CD4-positive, alpha-beta T cell (primary cell): ENCODE measurements around the gene SAA4. TPM values are rescaled to one million over a fixed set of nuclear protein-coding genes. Genes with fewer than 3 reads are reported as not detected.

Experiments
- ATAC-seq: fragments of 200-7000 bp; cut with Tn5 transposase; one replicate; pipeline ENCODE4 v1.10.0; 2022; ENCODE audit warnings: mild to moderate bottlenecking; ENCODE audit not compliant: poor library complexity
- CTCF ChIA-PET: fragments of 350-600 bp; sonication (Branson Sonifier 250); formaldehyde crosslinking; loops from one replicate; lab custom pipeline; 2021; ENCODE audit warnings: antibody characterized with exemption, inconsistent platforms; lab: Charles Lee
- POLR2A ChIA-PET: fragments of 350-600 bp; sonication (Branson Sonifier 250); formaldehyde crosslinking; loops from one replicate; lab custom pipeline; 2021; ENCODE audit warnings: antibody characterized with exemption, inconsistent platforms; lab: Charles Lee
- DNase-seq, 14 experiments: peaks; one replicate each; pipeline ENCODE4 v3.0.0-alpha.2; 2013 to 2020; ENCODE audit warnings: mixed read lengths in 2 of 14
- H3K27ac ChIP-seq, 2 donors: one replicate each; pipeline versions ENCODE4 v1.5.1 to v1.7.0; 2013; ENCODE audit warnings: low read length in 2 of 2, low read depth in 1 of 2, mild to moderate bottlenecking in 1 of 2
- H3K27me3 ChIP-seq, 2 experiments: 1 replicate in 1 of 2; 2 replicates in 1 of 2; pipeline versions ENCODE4 v1.6.1 to v1.7.0; 2013; ENCODE audit warnings: low read length in 2 of 2, control low read depth in 1 of 2, mild to moderate bottlenecking in 1 of 2, moderate library complexity in 1 of 2; ENCODE audit not compliant: insufficient read depth in 2 of 2, control insufficient read depth in 1 of 2
- H3K36me3 ChIP-seq: one replicate; pipeline ENCODE4 v1.6.1; 2013; ENCODE audit warnings: low read length, control low read depth; ENCODE audit not compliant: insufficient read depth
- H3K4me1 ChIP-seq: one replicate; pipeline ENCODE4 v1.6.1; 2013; ENCODE audit warnings: low read length, control low read depth; ENCODE audit not compliant: insufficient read depth
- H3K4me3 ChIP-seq: one replicate; pipeline ENCODE4 v1.5.1; 2013; ENCODE audit warnings: mild to moderate bottlenecking, low read length, moderate library complexity
- H3K9me3 ChIP-seq, 2 experiments: 1 replicate in 1 of 2; 2 replicates in 1 of 2; pipeline versions ENCODE4 v1.6.1 to v1.7.0; 2013; ENCODE audit warnings: low read length in 2 of 2, mild to moderate bottlenecking in 2 of 2, control low read depth in 1 of 2, moderate library complexity in 1 of 2; ENCODE audit not compliant: control insufficient read depth in 1 of 2, insufficient read depth in 1 of 2
- H3K27ac Mint-ChIP-seq: one replicate; pipeline ENCODE4 v1.8.0; 2020; ENCODE audit warnings: mixed read lengths
- H3K27me3 Mint-ChIP-seq: one replicate; pipeline ENCODE4 v1.8.0; 2021; ENCODE audit warnings: mixed read lengths
- H3K36me3 Mint-ChIP-seq: one replicate; pipeline ENCODE4 v1.8.0; 2021; ENCODE audit warnings: low read depth, mixed read lengths
- H3K4me1 Mint-ChIP-seq: one replicate; pipeline ENCODE4 v1.8.0; 2021; ENCODE audit warnings: low read depth, mixed read lengths
- H3K4me3 Mint-ChIP-seq: one replicate; pipeline ENCODE4 v1.8.0; 2020; ENCODE audit warnings: mild to moderate bottlenecking, mixed read lengths
- H3K9me3 Mint-ChIP-seq: one replicate; pipeline ENCODE4 v1.8.0; 2020; ENCODE audit warnings: mixed read lengths
- intact Hi-C, 2 experiments: fragments of 100-400 bp; cut with DNase I in 1 of 2; cut with micrococcal nuclease in 1 of 2; formaldehyde crosslinking; loops; one replicate each; pipeline versions ENCODE4 v1.15.1 to v1.9.0; 2023 to 2025; cut with DNase I, micrococcal nuclease
- total RNA-seq, 174 experiments: library from RNA in 2 of 174; stranded (reverse) in 2 of 174; gene quantifications; one replicate each; pipeline ENCODE4 v1.2.3 and lab custom pipeline; 2021 to 2026
- TF ChIP-seq, protein P1 (sequence below): fragments of 200-600 bp; IDR thresholded peaks from one replicate; pipeline ENCODE4 v1.8.0; 2022; ENCODE audit warnings: antibody characterized with exemption, mild to moderate bottlenecking

SAA4 gene
- total RNA-seq, 2 experiments from 2014 or later: not detected

GRCh38 chr11:18209058-18209457 lies 27.5 kb downstream of the SAA4 start:
- no peak overlapping the region for H3K4me3 ChIP-seq
- CTCF ChIA-PET: interaction anchor here (0.9 kb wide), 1 partner anchor 83 kb away, joined by 3 read pairs; no protein-coding TSS in a partner anchor
- no peak overlapping the region for H3K27ac Mint-ChIP-seq
- DNase-seq (no peak), ATAC-seq (no peak)
- H3K4me3 Mint-ChIP-seq: no peak overlapping the region
- intact Hi-C loops: no loop called here
- H3K9me3 ChIP-seq: peaks cover 0 to 10% of the 10 kb centered on the region in 2 experiments
- no peak overlapping the region for H3K27ac ChIP-seq
- H3K4me1 Mint-ChIP-seq: no peaks in the 10 kb centered on the region
- POLR2A ChIA-PET: no interaction called here
- no peaks in the 10 kb centered on the region for H3K36me3 ChIP-seq
- H3K9me3 Mint-ChIP-seq: no peaks in the 10 kb centered on the region
- TF ChIP-seq, protein P1, sequence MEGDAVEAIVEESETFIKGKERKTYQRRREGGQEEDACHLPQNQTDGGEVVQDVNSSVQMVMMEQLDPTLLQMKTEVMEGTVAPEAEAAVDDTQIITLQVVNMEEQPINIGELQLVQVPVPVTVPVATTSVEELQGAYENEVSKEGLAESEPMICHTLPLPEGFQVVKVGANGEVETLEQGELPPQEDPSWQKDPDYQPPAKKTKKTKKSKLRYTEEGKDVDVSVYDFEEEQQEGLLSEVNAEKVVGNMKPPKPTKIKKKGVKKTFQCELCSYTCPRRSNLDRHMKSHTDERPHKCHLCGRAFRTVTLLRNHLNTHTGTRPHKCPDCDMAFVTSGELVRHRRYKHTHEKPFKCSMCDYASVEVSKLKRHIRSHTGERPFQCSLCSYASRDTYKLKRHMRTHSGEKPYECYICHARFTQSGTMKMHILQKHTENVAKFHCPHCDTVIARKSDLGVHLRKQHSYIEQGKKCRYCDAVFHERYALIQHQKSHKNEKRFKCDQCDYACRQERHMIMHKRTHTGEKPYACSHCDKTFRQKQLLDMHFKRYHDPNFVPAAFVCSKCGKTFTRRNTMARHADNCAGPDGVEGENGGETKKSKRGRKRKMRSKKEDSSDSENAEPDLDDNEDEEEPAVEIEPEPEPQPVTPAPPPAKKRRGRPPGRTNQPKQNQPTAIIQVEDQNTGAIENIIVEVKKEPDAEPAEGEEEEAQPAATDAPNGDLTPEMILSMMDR: no peak
- H3K4me1 ChIP-seq: no peaks in the 10 kb centered on the region
- H3K27me3 Mint-ChIP-seq: peaks cover 77% of the 10 kb centered on the region
- H3K27me3 ChIP-seq: peaks cover 18 to 19% of the 10 kb centered on the region in 2 experiments
- no peaks in the 10 kb centered on the region for H3K36me3 Mint-ChIP-seq

GRCh38 chr11:18204771-18205170 lies 31.8 kb downstream of the SAA4 start:
- Histone ChIP-seq H3K4me3 (no peak overlapping the region), H3K27ac (no peak overlapping the region), H3K4me1 (no peaks in the 10 kb centered on the region), H3K9me3 (peaks cover 0 to 14% of the 10 kb centered on the region in 2 experiments), H3K36me3 (no peaks in the 10 kb centered on the region), H3K27me3 (peaks cover 18 to 27% of the 10 kb centered on the region in 2 experiments)
- Mint-ChIP-seq H3K27ac (no peak overlapping the region), H3K4me1 (no peaks in the 10 kb centered on the region), H3K36me3 (no peaks in the 10 kb centered on the region), H3K4me3 (no peak overlapping the region), H3K27me3 (peaks cover 68% of the 10 kb centered on the region), H3K9me3 (no peaks in the 10 kb centered on the region)
- TF ChIP-seq, protein P1: no peak
- ChIA-PET POLR2A (no interaction called here), CTCF (no interaction called here)
- intact Hi-C loops: no loop called here
- ATAC-seq: no peak
- DNase-seq: no peak

GRCh38 chr11:18204220-18204619 lies 32.4 kb downstream of the SAA4 start:
- no peak overlapping the region for H3K27ac Mint-ChIP-seq

More at GRCh38 chr11:18204220-18204619, 32.4 kb downstream of the SAA4 start:
- ChIA-PET POLR2A (no interaction called here), CTCF (no interaction called here)
- intact Hi-C loops: no loop called here
- no peaks in the 10 kb centered on the region for H3K36me3 Mint-ChIP-seq
- H3K4me3 ChIP-seq: no peak overlapping the region
- DNase-seq (no peak), ATAC-seq (no peak)
- H3K4me3 Mint-ChIP-seq: no peak overlapping the region
- H3K9me3 Mint-ChIP-seq: no peaks in the 10 kb centered on the region
- no peaks in the 10 kb centered on the region for H3K36me3 ChIP-seq
- H3K4me1 Mint-ChIP-seq: no peaks in the 10 kb centered on the region
- peaks cover 0 to 13% of the 10 kb centered on the region in 2 experiments for H3K9me3 ChIP-seq
- H3K27me3 Mint-ChIP-seq: peaks cover 69% of the 10 kb centered on the region
- H3K4me1 ChIP-seq: no peaks in the 10 kb centered on the region
- TF ChIP-seq, protein P1: no peak
- no peak overlapping the region for H3K27ac ChIP-seq
- H3K27me3 ChIP-seq: peaks cover 18 to 25% of the 10 kb centered on the region in 2 experiments
